Upper lobe of left lung (tissue), 4 donors: ENCODE measurements around the gene TBC1D17.

Experiments
- EP300 ChIP-seq, 4 donors: sonication (generic); formaldehyde crosslinking; IDR thresholded peaks; one replicate each; pipeline ENCODE4 v1.5.1; 2017; ENCODE audit warnings: antibody characterized with exemption in 4 of 4, control low read depth in 2 of 4
- POLR2A ChIP-seq, 4 donors: fragments of 450-650 bp; IDR thresholded peaks; one replicate each; pipeline ENCODE4 v1.5.1; 2016 to 2017; ENCODE audit warnings: antibody characterized with exemption in 4 of 4, mild to moderate bottlenecking in 2 of 4
- TF ChIP-seq, protein P1 (sequence below), 6 experiments: fragments of 450-650 bp in 4 of 6; fragments of 200-600 bp in 2 of 6; sonication (generic) in 2 of 6; IDR thresholded peaks; one replicate each; pipeline ENCODE4 v1.5.1; 2016 to 2019; ENCODE audit warnings: antibody characterized with exemption in 6 of 6

DNA sequence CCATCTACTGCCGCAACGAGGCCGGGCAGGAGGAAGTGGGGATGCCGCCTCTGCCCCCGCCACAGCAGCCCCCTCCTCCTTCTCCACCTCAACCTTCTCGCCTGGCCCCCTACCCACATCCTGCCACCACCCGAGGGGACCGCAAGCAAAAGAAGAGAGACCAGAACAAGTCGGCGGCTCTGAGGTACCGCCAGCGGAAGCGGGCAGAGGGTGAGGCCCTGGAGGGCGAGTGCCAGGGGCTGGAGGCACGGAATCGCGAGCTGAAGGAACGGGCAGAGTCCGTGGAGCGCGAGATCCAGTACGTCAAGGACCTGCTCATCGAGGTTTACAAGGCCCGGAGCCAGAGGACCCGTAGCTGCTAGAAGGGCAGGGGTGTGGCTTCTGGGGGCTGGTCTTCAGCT, 55.2 kb downstream of the TBC1D17 start:
- TF ChIP-seq POLR2A (IDR thresholded peaks at IDR 0.05) (no peak), EP300 (IDR thresholded peaks at IDR 0.05) (no peak)
- TF ChIP-seq, protein P1, sequence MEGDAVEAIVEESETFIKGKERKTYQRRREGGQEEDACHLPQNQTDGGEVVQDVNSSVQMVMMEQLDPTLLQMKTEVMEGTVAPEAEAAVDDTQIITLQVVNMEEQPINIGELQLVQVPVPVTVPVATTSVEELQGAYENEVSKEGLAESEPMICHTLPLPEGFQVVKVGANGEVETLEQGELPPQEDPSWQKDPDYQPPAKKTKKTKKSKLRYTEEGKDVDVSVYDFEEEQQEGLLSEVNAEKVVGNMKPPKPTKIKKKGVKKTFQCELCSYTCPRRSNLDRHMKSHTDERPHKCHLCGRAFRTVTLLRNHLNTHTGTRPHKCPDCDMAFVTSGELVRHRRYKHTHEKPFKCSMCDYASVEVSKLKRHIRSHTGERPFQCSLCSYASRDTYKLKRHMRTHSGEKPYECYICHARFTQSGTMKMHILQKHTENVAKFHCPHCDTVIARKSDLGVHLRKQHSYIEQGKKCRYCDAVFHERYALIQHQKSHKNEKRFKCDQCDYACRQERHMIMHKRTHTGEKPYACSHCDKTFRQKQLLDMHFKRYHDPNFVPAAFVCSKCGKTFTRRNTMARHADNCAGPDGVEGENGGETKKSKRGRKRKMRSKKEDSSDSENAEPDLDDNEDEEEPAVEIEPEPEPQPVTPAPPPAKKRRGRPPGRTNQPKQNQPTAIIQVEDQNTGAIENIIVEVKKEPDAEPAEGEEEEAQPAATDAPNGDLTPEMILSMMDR (IDR thresholded peaks at IDR 0.05) = no peak
